Muscle of back (tissue), 13 donors: ENCODE measurements around the gene EXOC6B. TPM values are rescaled to one million over a fixed set of nuclear protein-coding genes. Genes with fewer than 3 reads are reported as not detected.

ENCODE experiments used
- DNase-seq, 3 donors: peaks; one replicate each; pipeline versions ENCODE4 v3.0.0 to v3.0.0-alpha.2; 2013
- long read RNA-seq, 9 donors: transcript quantifications; one replicate each; lab custom pipeline, GENCODE V29; 2026
- polyA plus RNA-seq, 10 donors: library from polyadenylated mRNA; unstranded; fragments of 120-200 nt; gene quantifications; one replicate each; pipeline ENCODE4 v1.2.1, GENCODE V29; 2013; ENCODE audit not compliant: insufficient read length in 10 of 10

Gene EXOC6B
- 10 to 100 TPM in 8 of 10 donors, 1 to 10 TPM in 2; 9.1 to 15.4 (median 12.0) TPM for polyA plus RNA-seq
- long read RNA-seq, donor 1, full-length matches to known transcripts: 1 of 1 reads
- long read RNA-seq, donor 1, partial matches to known transcripts: 0 of 1 reads
- long read RNA-seq, donor 1, other reads (novel, unspliced or antisense): 0 of 1 reads
- long read RNA-seq, donor 2, full-length matches to known transcripts: 1 of 1 reads
- long read RNA-seq, donor 2, partial matches to known transcripts: 0 of 1 reads
- long read RNA-seq, donor 2, other reads (novel, unspliced or antisense): 0 of 1 reads
- long read RNA-seq, donor 3: 0 reads
- long read RNA-seq, donor 4, full-length matches to known transcripts: 1 of 1 reads
- long read RNA-seq, donor 4, partial matches to known transcripts: 0 of 1 reads
- long read RNA-seq, donor 4, other reads (novel, unspliced or antisense): 0 of 1 reads
- long read RNA-seq, donor 5, partial matches to known transcripts: 0 of 1 reads
- long read RNA-seq, donor 5, other reads (novel, unspliced or antisense): 0 of 1 reads
- long read RNA-seq, donor 6: 0 reads
- long read RNA-seq, donor 7, full-length matches to known transcripts: 2 of 2 reads
- long read RNA-seq, donor 7, partial matches to known transcripts: 0 of 2 reads
- long read RNA-seq, donor 7, other reads (novel, unspliced or antisense): 0 of 2 reads
- long read RNA-seq, donor 8, full-length matches to known transcripts: 1 of 1 reads
- long read RNA-seq, donor 8, partial matches to known transcripts: 0 of 1 reads
- long read RNA-seq, donor 8, other reads (novel, unspliced or antisense): 0 of 1 reads
- long read RNA-seq, donor 9: 0 reads

GRCh38 chr2:72825257-72826155 lies at the start of gene EXOC6B:
EXOC6B (minus strand) TSS chr2:72826033.
- peak; percentile 87 to 97 (median 94) for DNase-seq

DNA sequence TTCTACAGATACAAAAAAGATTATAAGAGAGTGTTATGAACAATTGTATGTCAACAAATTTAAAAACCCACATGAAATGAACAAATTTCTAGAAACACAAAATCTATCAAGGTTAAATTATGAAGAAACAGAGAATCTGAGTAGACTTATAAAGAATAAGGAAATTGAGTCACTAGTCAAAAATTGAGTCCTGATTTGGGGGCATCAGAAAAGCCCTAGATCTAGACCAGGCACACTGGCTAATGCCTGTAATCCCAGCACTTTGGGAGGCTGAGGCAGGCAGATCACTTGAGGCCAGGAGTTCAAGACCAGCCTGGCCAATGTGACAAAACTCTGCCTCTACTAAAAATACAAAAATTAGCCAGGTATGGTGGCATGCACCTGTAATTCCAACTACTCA lies 46.0 kb upstream of the EXOC6B start:
- DNase-seq: no peak

DNA sequence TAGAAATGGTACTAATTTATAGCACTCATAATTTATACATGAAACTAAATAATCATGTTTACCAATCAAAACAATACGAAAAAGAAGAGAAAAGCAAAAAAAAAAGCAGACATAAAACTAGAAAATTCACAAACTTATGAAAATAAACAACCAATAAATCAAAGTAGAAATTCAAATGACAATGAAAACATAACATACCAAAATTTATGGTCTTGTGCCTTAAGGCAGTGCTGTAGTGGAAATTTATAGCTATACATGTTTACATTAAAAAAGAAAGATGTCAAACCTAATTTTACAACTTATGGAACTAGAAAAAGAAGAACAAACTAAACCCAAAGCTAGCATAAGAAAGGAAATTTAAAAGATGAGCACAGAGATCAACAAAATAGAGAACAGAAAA lies 45.2 kb upstream of the EXOC6B start:
- DNase-seq: no peak

DNA sequence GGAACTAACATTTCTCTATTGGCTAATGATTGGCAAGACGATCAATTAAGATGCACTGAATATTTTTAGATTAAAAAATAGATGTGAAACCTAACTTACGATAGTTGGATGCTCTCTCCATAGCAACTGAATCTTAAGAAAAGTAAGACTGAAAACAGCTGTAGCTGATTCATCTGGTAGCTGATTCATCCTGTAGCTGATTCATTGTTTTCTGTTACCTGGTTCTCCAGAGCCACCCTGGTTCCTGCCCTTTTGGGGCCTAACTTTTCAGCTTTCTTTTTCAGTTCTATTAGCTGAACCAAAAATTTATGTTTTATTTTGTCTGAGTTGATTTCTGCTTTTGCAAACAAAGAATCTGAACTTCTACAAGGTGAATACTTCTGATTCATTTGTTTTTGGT lies 38.7 kb upstream of the EXOC6B start:
- DNase-seq: no peak

DNA sequence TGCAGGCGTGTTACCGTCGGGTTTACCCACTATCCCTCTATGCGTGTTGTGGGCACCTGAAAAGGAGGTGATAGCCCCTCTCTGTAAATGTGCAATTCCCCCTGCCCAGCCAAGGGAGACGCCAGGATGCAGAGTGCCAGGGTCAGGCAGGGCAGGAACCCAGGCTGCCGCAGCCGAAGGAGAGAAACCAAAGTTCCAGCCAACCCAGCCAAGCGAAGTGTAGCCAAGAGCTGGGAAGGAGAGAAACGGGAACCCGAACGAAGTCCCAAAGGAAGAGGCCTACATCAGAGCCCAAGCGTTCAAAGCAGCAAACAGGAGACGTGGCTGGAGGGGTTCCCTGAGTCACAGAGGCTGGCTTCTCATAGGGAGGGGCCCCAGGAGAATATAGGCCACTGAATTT lies 37.2 kb upstream of the EXOC6B start:
- no peak for DNase-seq

DNA sequence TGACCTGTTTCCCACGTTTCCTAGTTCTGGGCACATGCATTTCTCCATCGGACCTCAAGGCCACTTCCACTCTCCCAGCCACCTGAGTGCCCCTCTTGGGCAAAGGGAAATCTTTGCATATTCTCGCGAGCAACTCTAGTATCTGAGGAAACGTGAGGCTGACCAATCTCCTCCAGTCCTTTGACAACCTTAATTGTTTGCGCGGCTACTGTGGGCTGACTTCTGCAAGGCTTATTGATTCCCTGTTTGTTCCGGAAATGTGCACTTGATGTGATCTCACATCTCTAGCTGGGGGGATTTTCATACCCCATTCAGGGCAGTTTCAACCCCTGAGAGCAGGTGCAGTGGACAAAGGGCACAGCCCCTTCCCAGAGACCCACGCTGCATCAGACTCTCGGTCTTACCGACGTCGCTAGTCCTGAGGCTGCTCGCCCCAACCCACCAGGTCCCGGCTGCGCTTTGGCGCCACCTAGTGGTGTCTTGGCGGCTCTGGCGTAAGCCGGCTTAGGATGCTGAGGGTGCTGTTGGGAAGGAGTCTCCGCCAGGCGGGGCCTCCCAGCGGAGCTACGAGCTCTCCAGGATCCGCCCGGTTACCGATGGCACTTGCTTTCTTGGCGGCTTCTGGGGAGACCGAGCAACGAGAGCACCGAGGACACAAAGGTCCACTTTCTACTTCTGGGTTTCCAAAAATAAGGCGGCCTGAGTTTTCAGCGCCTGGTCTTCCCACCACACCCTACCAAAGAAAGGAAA lies 36.6 kb upstream of the EXOC6B start:
- DNase-seq: peak; percentile 82 to 93 (median 91)

GRCh38 chr2:72859831-72860262 lies 34.0 kb upstream of the EXOC6B start:
- peak; percentile 18 to 53 (median 35) for DNase-seq

DNA sequence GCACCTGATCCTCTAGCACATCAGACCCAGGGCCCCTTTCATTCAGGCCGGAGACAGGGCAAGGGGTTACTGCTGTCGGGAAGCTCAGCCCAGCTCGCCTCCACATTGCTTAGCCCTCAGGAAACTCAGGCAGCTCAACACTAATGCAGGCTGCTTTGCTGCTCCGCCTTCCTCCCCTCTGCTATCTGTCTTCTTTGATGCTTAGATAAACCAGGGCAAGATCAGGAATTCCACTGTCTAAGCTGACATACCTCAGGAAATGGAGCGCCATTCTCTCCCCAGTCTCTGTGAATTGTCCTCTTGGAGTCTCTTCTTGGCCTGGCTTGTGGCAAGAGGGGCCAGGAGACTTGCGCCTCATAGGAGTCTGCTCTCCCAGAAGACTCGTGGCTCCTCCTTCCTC lies 25.5 kb upstream of the EXOC6B start:
- no peak for DNase-seq

DNA sequence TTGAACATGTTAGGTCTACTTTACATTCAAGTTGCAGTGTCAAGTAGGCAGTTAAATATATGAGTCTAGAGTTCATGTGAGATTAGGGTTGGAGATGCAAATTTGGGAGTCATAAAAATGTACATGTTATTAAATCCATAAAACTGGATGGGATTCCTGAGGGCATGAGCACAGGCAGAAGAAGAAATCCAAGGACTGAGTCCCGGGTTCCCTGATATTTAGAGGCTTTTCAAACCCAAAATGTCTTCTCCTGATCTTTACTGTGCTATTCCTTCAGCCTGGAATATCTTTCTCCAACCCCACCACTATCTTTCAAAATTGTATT lies 23.3 kb upstream of the EXOC6B start:
- no peak for DNase-seq

GRCh38 chr2:72848436-72849137 lies 22.8 kb upstream of the EXOC6B start:
- no peak for DNase-seq

GRCh38 chr2:72847534-72848315 lies 21.9 kb upstream of the EXOC6B start:
- no peak for DNase-seq

- DNase-seq: no peak
Measured at GRCh38 chr2:72846171-72847095, 20.6 kb upstream of the EXOC6B start.

GRCh38 chr2:72843301-72843700 lies 17.5 kb upstream of the EXOC6B start:
- DNase-seq: no peak

GRCh38 chr2:72841462-72842125 lies 15.8 kb upstream of the EXOC6B start:
- no peak for DNase-seq

DNA sequence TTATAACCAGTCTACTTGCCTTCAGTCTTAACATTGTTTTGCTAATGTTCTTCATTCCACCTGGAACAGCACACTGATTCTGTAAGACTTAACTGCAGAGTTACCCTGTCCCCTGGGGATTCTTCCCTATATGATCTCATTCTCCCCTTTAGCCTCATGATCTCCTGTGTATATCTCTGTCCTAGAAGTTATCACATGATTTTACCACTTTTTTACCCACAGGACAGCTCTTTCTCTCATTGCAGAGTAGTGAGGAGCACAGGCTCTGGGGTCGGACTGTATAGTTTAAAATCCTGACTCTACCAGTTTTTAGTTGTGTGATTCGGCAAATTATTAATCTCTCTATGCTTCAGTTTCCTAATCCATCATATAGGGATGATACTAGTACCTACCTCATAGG lies 14.2 kb upstream of the EXOC6B start:
- no peak for DNase-seq

DNA sequence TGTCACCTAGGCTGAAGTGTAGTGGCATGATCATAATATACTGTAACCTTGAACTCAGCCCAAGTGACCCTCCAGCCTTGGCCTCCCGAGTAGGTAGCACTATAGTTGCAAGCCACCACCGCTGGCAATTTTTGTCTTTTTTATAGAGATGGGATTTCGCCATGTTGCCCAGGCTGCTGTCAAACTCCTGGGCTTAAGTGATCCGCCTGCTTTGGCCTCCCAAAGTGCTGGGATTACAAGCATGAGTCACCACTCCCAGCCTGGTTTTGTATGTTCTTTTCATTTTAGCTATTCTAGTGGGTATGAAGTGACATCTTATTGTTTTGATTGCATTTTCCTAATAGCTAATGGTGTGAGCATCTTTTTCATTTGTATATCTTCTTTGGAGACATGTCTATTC lies 11.3 kb upstream of the EXOC6B start:
- DNase-seq: no peak

DNA sequence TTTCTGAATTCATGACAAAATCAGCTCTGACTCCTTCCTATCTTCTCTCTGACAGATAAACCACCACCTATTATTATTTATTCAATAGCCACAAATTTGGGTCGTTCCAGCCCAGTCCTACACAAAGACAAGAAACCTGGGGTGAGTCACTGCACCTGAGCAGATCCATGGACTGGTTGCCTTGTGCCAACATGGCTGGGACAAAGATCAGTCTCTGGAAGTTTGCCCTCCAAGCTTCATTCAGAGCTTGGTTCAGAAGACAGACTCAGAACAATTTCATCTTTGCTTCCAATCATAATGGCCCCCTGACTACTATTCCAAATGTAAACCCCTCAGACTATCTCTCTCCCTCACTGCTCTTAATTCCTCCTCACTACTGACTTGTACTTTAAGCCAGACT lies 9.6 kb upstream of the EXOC6B start:
- DNase-seq: no peak

- no peak for DNase-seq
Measured at GRCh38 chr2:72834596-72834995, 8.8 kb upstream of the EXOC6B start.
